ENCODE results near the gene SLC25A24.
"Not testable (repeated sequence)": the region's sequence is repeated elsewhere in the genome, so short reads cannot be mapped to it uniquely, and the experiment has no call there.

Gene SLC25A24

GRCh38 chr1:108152782-108153222 lies 47.3 kb downstream of the SLC25A24 start:
- Histone ChIP-seq H3K27ac (replicated peaks; ENCODE audit: low read length) (no peak overlapping the region), H3K4me1 (ENCODE audit: control insufficient read depth in 2 of 2, insufficient read depth in 1 of 2, low read depth in 1 of 2, low read length in 2 of 2) (no peaks in the 10 kb centered on the region), H3K9ac (ENCODE audit: low read depth, low read length, poor library complexity) (no peak overlapping the region), H2BK15ac (ENCODE audit: low read length) (no peak overlapping the region), H3K14ac (ENCODE audit: low read length) (no peak overlapping the region), H2AFZ (ENCODE audit: low read length) (no peak overlapping the region), H3K4ac (ENCODE audit: low read length) (no peak overlapping the region), H3K4me3 (ENCODE audit: low read length in 2 of 2) (no peak overlapping the region), H2BK120ac (ENCODE audit: low read depth, low read length) (no peak overlapping the region), H3K27me3 (ENCODE audit: control insufficient read depth in 3 of 3, insufficient read depth in 3 of 3, low read depth in 1 of 3, low read length in 3 of 3) (no peaks in the 10 kb centered on the region), H3K36me3 (replicated peaks in 1 of 2; ENCODE audit: control insufficient read depth in 2 of 2, insufficient read depth in 2 of 2, low read length in 2 of 2) (peaks cover 21 to 97% of the 10 kb centered on the region in 2 donors), H4K8ac (ENCODE audit: low read depth, low read length) (no peak overlapping the region), H3K9me3 (replicated peaks in 1 of 2; ENCODE audit: control insufficient read depth in 2 of 2, insufficient read depth in 1 of 2, low read depth in 1 of 2, low read length in 2 of 2) (peaks cover 2 to 6% of the 10 kb centered on the region in 2 donors), H3K79me1 (ENCODE audit: low read depth, low read length) (no peaks in the 10 kb centered on the region), H3K18ac (ENCODE audit: low read length) (no peak overlapping the region), H2AK5ac (ENCODE audit: low read depth, low read length) (no peak overlapping the region), H4K91ac (ENCODE audit: low read depth, low read length, poor library complexity) (no peak overlapping the region), H2BK12ac (ENCODE audit: low read length) (no peak overlapping the region), H2BK5ac (ENCODE audit: low read length) (no peak overlapping the region), H3K4me2 (ENCODE audit: insufficient read depth, low read length, poor library complexity, severe bottlenecking) (no peak overlapping the region), H3K23ac (ENCODE audit: low read depth, low read length, poor library complexity) (no peak overlapping the region)
- no peak for DNase-seq (ENCODE audit: low spot score)
- WGBS, 2 donors (ENCODE audit: extremely low coverage in 2 of 2, insufficient read length in 2 of 2, insufficient replicate concordance in 1 of 2): no CpG with 5 or more reads among the region's 1 CpG

DNA sequence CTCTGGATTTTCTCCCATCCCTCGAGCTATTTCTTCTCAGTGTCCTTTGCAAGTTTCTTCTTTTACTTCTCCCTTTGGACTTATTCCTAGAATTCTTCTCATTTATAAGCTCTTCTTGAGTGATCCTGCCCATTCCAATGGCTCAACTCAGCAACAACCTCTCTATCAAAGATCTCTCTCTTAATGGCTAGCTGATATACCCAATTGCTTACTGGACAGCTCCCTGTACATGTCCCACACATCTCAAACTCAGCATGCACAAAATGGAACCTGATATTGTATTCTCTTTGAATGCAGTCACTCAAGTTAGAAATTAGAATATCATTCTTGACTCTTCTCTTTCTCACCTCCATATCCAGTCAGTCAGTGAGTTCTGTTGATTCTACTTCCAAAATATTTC lies 48.6 kb downstream of the SLC25A24 start:
- H3K14ac ChIP-seq (ENCODE audit: low read length): no peak overlapping the region
- H3K18ac ChIP-seq (ENCODE audit: low read length): no peak overlapping the region
- no peak overlapping the region for H3K4me3 ChIP-seq (ENCODE audit: low read length in 2 of 2)
- H3K9ac ChIP-seq (ENCODE audit: low read depth, low read length, poor library complexity): no peak overlapping the region
- no peak overlapping the region for H2BK15ac ChIP-seq (ENCODE audit: low read length)
- no peak overlapping the region for H3K27ac ChIP-seq (replicated peaks; ENCODE audit: low read length)
- H3K79me1 ChIP-seq (ENCODE audit: low read depth, low read length): no peaks in the 10 kb centered on the region
- H3K4me2 ChIP-seq (ENCODE audit: insufficient read depth, low read length, poor library complexity, severe bottlenecking): no peak overlapping the region
- H2BK120ac ChIP-seq (ENCODE audit: low read depth, low read length): no peak overlapping the region
- H3K36me3 ChIP-seq (replicated peaks in 1 of 2; ENCODE audit: control insufficient read depth in 2 of 2, insufficient read depth in 2 of 2, low read length in 2 of 2): peaks cover 20 to 94% of the 10 kb centered on the region in 2 donors
- H2BK5ac ChIP-seq (ENCODE audit: low read length): no peak overlapping the region
- H2AFZ ChIP-seq (ENCODE audit: low read length): no peak overlapping the region
- no peak overlapping the region for H3K4ac ChIP-seq (ENCODE audit: low read length)
- H2AK5ac ChIP-seq (ENCODE audit: low read depth, low read length): no peak overlapping the region
- no peak overlapping the region for H4K8ac ChIP-seq (ENCODE audit: low read depth, low read length)
- H2BK12ac ChIP-seq (ENCODE audit: low read length): no peak overlapping the region
- no CpG with 5 or more reads among the region's 1 CpG for WGBS, 2 donors (ENCODE audit: extremely low coverage in 2 of 2, insufficient read length in 2 of 2, insufficient replicate concordance in 1 of 2)
- H3K23ac ChIP-seq (ENCODE audit: low read depth, low read length, poor library complexity): no peak overlapping the region
- DNase-seq (ENCODE audit: low spot score): no peak
- H3K4me1 ChIP-seq (ENCODE audit: control insufficient read depth in 2 of 2, insufficient read depth in 1 of 2, low read depth in 1 of 2, low read length in 2 of 2): no peaks in the 10 kb centered on the region
- no peaks in the 10 kb centered on the region for H3K27me3 ChIP-seq (ENCODE audit: control insufficient read depth in 3 of 3, insufficient read depth in 3 of 3, low read depth in 1 of 3, low read length in 3 of 3)
- H3K9me3 ChIP-seq (replicated peaks in 1 of 2; ENCODE audit: control insufficient read depth in 2 of 2, insufficient read depth in 1 of 2, low read depth in 1 of 2, low read length in 2 of 2): peaks cover 2 to 11% of the 10 kb centered on the region in 2 donors
- no peak overlapping the region for H4K91ac ChIP-seq (ENCODE audit: low read depth, low read length, poor library complexity)

DNA sequence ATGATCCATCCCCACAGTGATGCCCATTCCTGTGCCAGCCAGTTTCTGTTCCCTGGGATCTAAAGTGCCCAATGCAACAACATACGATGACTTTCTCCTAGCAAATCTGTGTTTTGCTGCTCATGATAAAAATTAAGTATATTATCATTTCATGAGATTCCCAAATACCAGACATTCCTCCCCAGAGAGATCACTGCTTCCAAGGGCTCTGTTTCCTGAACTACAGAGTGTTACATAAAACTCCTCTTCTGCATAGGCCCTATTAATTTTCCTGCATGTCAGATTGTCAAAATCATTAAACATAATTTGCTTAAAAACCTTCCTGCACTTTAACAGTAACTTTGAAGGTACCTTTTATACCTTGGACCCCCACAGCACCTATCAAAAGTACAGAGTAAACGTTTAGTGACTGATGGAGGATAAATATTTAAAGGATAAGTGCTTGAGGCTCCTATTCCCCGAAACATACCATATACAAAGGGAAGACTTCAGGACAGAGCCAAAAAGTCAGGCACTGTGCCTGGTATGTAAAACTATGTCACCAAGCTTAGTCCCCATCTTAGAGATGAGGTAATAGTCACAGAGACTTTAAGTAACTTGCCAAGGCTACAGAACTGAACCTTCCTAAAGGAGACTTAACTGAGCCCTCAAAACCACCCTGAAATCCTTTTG lies 50.2 kb downstream of the SLC25A24 start:
- no CpG with 5 or more reads among the region's 3 CpGs for WGBS, 2 donors (ENCODE audit: extremely low coverage in 2 of 2, insufficient read length in 2 of 2, insufficient replicate concordance in 1 of 2)

DNA sequence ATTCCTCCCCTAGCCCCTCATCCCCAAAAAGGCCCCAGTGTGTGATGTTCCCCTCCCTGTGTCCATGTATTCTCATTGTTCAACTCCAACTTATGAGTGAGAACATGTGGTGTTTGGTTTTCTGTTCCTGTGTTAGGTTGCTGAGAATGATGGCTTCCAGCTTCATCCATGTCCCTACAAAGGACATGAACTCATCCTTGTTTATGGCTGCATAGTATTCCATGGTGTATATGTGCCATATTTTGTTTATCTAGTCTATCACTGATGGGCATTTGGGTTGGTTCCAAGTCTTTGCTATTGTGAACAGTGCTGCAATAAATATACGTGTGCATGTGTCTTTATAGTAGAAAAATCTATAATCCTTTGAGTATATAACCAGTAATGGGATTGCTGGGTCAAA lies 55.6 kb downstream of the SLC25A24 start:
- not testable (repeated sequence) for H4K8ac ChIP-seq (ENCODE audit: low read depth, low read length); H3K23ac ChIP-seq (ENCODE audit: low read depth, low read length, poor library complexity); H2BK120ac ChIP-seq (ENCODE audit: low read depth, low read length); H3K18ac ChIP-seq (ENCODE audit: low read length); H3K4me2 ChIP-seq (ENCODE audit: insufficient read depth, low read length, poor library complexity, severe bottlenecking); H3K4ac ChIP-seq (ENCODE audit: low read length); H3K4me3 ChIP-seq (ENCODE audit: low read length in 2 of 2); H3K27ac ChIP-seq (replicated peaks; ENCODE audit: low read length); H3K9ac ChIP-seq (ENCODE audit: low read depth, low read length, poor library complexity); H3K27me3 ChIP-seq (ENCODE audit: control insufficient read depth in 3 of 3, insufficient read depth in 3 of 3, low read depth in 1 of 3, low read length in 3 of 3); DNase-seq (ENCODE audit: low spot score); H3K14ac ChIP-seq (ENCODE audit: low read length); H2BK12ac ChIP-seq (ENCODE audit: low read length); H2AFZ ChIP-seq (ENCODE audit: low read length); H4K91ac ChIP-seq (ENCODE audit: low read depth, low read length, poor library complexity); H2BK15ac ChIP-seq (ENCODE audit: low read length); H2AK5ac ChIP-seq (ENCODE audit: low read depth, low read length); H3K4me1 ChIP-seq (ENCODE audit: control insufficient read depth in 2 of 2, insufficient read depth in 1 of 2, low read depth in 1 of 2, low read length in 2 of 2); H3K79me1 ChIP-seq (ENCODE audit: low read depth, low read length); H2BK5ac ChIP-seq (ENCODE audit: low read length)
- no CpG with 5 or more reads among the region's 1 CpG for WGBS, 2 donors (ENCODE audit: extremely low coverage in 2 of 2, insufficient read length in 2 of 2, insufficient replicate concordance in 1 of 2)
- Histone ChIP-seq H3K36me3 (replicated peaks in 1 of 2; ENCODE audit: control insufficient read depth in 2 of 2, insufficient read depth in 2 of 2, low read length in 2 of 2) (peaks cover 9 to 75% of the 10 kb centered on the region in 2 donors), H3K9me3 (replicated peaks in 1 of 2; ENCODE audit: control insufficient read depth in 2 of 2, insufficient read depth in 1 of 2, low read depth in 1 of 2, low read length in 2 of 2) (peaks cover 2 to 19% of the 10 kb centered on the region in 2 donors)

More for the DNA sequence above, 50.2 kb downstream of the SLC25A24 start:
- Histone ChIP-seq H2BK15ac (ENCODE audit: low read length) (no peak overlapping the region), H3K4ac (ENCODE audit: low read length) (no peak overlapping the region), H3K9ac (ENCODE audit: low read depth, low read length, poor library complexity) (no peak overlapping the region), H3K14ac (ENCODE audit: low read length) (no peak overlapping the region), H2AK5ac (ENCODE audit: low read depth, low read length) (no peak overlapping the region), H3K23ac (ENCODE audit: low read depth, low read length, poor library complexity) (no peak overlapping the region), H2BK120ac (ENCODE audit: low read depth, low read length) (no peak overlapping the region), H4K8ac (ENCODE audit: low read depth, low read length) (no peak overlapping the region), H2BK12ac (ENCODE audit: low read length) (no peak overlapping the region), H3K27ac (replicated peaks; ENCODE audit: low read length) (no peak overlapping the region), H2AFZ (ENCODE audit: low read length) (no peak overlapping the region), H3K79me1 (ENCODE audit: low read depth, low read length) (no peaks in the 10 kb centered on the region), H3K27me3 (ENCODE audit: control insufficient read depth in 3 of 3, insufficient read depth in 3 of 3, low read depth in 1 of 3, low read length in 3 of 3) (no peaks in the 10 kb centered on the region), H3K36me3 (replicated peaks in 1 of 2; ENCODE audit: control insufficient read depth in 2 of 2, insufficient read depth in 2 of 2, low read length in 2 of 2) (peaks cover 17 to 88% of the 10 kb centered on the region in 2 donors), H3K4me2 (ENCODE audit: insufficient read depth, low read length, poor library complexity, severe bottlenecking) (no peak overlapping the region), H4K91ac (ENCODE audit: low read depth, low read length, poor library complexity) (no peak overlapping the region), H3K4me1 (ENCODE audit: control insufficient read depth in 2 of 2, insufficient read depth in 1 of 2, low read depth in 1 of 2, low read length in 2 of 2) (no peaks in the 10 kb centered on the region), H3K4me3 (ENCODE audit: low read length in 2 of 2) (no peak overlapping the region), H2BK5ac (ENCODE audit: low read length) (no peak overlapping the region), H3K9me3 (replicated peaks in 1 of 2; ENCODE audit: control insufficient read depth in 2 of 2, insufficient read depth in 1 of 2, low read depth in 1 of 2, low read length in 2 of 2) (peaks cover 2 to 16% of the 10 kb centered on the region in 2 donors), H3K18ac (ENCODE audit: low read length) (no peak overlapping the region)
- DNase-seq (ENCODE audit: low spot score): no peak
